ENCODE data around the gene OTP.

DNA sequence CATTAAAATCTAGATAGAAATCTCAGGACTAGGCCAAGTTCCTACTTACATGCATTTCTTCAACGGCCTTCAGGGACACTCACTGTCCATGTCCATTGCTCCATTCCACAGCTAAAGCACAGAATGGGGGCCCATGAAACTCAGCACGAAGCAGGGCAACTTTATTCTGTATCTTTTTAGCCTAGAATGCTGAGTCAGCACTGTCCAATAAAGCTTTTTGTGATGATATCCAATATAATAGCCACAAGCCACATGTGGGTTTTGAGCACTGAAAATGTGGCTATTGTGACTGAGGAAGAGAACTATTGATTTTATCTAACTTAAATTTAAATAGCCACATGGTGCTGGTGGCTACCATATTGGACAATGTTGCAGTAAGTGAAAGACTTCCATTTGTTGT lies 21.6 kb downstream of the OTP start:
- no peak for TF ChIP-seq CTCF (IDR thresholded peaks at IDR 0.05; ENCODE audit: insufficient read depth, low read length, poor library complexity, severe bottlenecking)
- TF ChIP-seq EZH2phosphoT487 (conservative IDR thresholded peaks at IDR 0.05; ENCODE audit: low read length) = no peak

Measured in SU-DHL-6 (cell line).